Measurements from ENCODE around the gene NEU4. TPM values are rescaled to one million over a fixed set of nuclear protein-coding genes. Genes with fewer than 3 reads are reported as not detected.

Gene NEU4
- polyA plus RNA-seq, 1 experiment, result not detected

- no peak for TF ChIP-seq CTCF (IDR thresholded peaks at IDR 0.05; ENCODE audit: insufficient read depth, low read depth, low read length)
- DNase-seq (ENCODE audit: low read depth), result no peak
- Histone ChIP-seq H3K36me3 (ENCODE audit: control insufficient read depth, insufficient read depth, low read length) (peaks cover 4% of the 10 kb centered on the region; the same call in 1 of the 2 replicates), H3K27me3 (ENCODE audit: control insufficient read depth, insufficient read depth, low read length) (no peaks in the 10 kb centered on the region; the same call in 1 of the 2 replicates), H3K4me3 (ENCODE audit: low read depth, low read length) (no peak overlapping the region)
- ChIA-PET POLR2A (no interaction called here), CTCF (no interaction called here)
Measured at GRCh38 chr2:241768850-241769249, 40.1 kb upstream of the NEU4 start.

- no peak for TF ChIP-seq CTCF (IDR thresholded peaks at IDR 0.05; ENCODE audit: insufficient read depth, low read depth, low read length)
- ChIA-PET CTCF (no interaction called here), POLR2A (no interaction called here)
- H3K36me3 ChIP-seq (ENCODE audit: control insufficient read depth, insufficient read depth, low read length), result no peaks in the 10 kb centered on the region
- H3K27me3 ChIP-seq (ENCODE audit: control insufficient read depth, insufficient read depth, low read length), result no peaks in the 10 kb centered on the region; the same call in 1 of the 2 replicates
- no peak overlapping the region for H3K4me3 ChIP-seq (ENCODE audit: low read depth, low read length)
- no peak for DNase-seq (ENCODE audit: low read depth)
Measured at GRCh38 chr2:241769819-241770184, 39.2 kb upstream of the NEU4 start.

DNA sequence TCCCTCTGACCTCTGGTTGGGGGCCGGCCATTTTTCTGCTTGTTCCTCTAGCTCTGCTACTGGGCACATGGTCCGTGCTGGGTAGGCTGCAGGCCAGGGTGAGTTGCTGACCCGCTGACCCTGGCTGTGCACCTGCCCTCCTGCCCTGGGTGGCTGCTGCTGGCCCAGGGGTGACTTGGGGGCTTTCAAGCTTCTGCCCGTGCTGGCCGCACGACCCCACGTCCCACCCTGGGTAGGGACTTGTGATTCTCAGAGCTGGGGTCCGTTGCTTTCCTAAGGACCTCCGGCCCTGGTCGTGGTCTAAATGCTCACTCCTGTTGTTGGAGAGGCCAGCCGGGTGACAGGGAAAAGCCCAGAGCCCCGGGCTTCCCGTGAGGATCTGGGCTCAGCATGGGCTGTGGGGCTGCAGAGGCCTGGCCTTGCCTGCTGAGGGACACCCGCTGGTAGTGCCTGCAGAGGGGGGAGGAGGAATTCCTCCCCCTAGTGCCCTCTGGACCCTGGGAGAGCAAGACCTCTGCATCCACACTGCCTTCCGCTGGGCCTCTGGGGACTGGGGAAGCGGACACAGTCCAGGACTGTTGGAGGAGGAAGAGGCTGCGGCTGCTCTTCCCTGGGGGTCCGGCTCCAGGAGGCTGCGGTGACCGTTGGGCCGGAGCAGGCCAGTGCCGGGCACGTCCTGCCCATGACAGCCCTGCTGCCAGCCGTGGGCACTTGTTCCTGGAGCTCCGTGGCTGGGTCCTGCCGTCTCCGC, 38.6 kb upstream of the NEU4 start:
- Histone ChIP-seq H3K36me3 (ENCODE audit: control insufficient read depth, insufficient read depth, low read length) (no peaks in the 10 kb centered on the region), H3K4me3 (ENCODE audit: low read depth, low read length) (no peak overlapping the region), H3K27me3 (ENCODE audit: control insufficient read depth, insufficient read depth, low read length) (no peaks in the 10 kb centered on the region; the same call in 1 of the 2 replicates)
- no peak for DNase-seq (ENCODE audit: low read depth)
- no peak for TF ChIP-seq CTCF (IDR thresholded peaks at IDR 0.05; ENCODE audit: insufficient read depth, low read depth, low read length)
- ChIA-PET CTCF (no interaction called here), POLR2A (no interaction called here)

DNA sequence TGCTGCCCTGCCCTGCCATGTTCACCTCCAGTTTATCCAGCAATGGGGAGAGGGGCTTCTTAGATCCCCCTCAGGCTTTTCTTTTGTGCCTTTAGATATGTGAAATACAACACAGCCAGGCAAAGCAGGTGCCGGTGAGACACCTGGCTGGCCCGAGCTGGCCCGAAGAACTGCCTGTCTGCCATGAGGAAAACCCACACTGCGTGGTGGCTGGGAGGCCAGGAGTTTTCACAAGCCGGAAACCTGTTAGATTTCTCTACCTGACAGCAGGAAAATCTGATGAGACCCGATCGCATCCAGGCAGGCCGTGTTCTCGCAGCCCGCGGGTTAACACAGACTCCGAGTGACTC, 38.1 kb upstream of the NEU4 start:
- no peak for TF ChIP-seq CTCF (IDR thresholded peaks at IDR 0.05; ENCODE audit: insufficient read depth, low read depth, low read length)
- ChIA-PET CTCF (no interaction called here), POLR2A (no interaction called here)
- no peaks in the 10 kb centered on the region for H3K36me3 ChIP-seq (ENCODE audit: control insufficient read depth, insufficient read depth, low read length)
- DNase-seq (ENCODE audit: low read depth), result no peak
- no peaks in the 10 kb centered on the region; the same call in 1 of the 2 replicates for H3K27me3 ChIP-seq (ENCODE audit: control insufficient read depth, insufficient read depth, low read length)
- H3K4me3 ChIP-seq (ENCODE audit: low read depth, low read length), result no peak overlapping the region

GRCh38 chr2:241771286-241772062, 37.5 kb upstream of the NEU4 start:
- no peak overlapping the region for H3K4me3 ChIP-seq (ENCODE audit: low read depth, low read length)
- H3K27me3 ChIP-seq (ENCODE audit: control insufficient read depth, insufficient read depth, low read length), result no peaks in the 10 kb centered on the region; the same call in 1 of the 2 replicates
- no peak for DNase-seq (ENCODE audit: low read depth)
- ChIA-PET POLR2A (no interaction called here), CTCF (no interaction called here)
- no peaks in the 10 kb centered on the region for H3K36me3 ChIP-seq (ENCODE audit: control insufficient read depth, insufficient read depth, low read length)
- TF ChIP-seq CTCF (IDR thresholded peaks at IDR 0.05; ENCODE audit: insufficient read depth, low read depth, low read length), result no peak
